Natural killer cell (primary cell): ENCODE data around the gene CTNNAL1. TPM values are rescaled to one million over a fixed set of nuclear protein-coding genes. Genes with fewer than 3 reads are reported as not detected.

Source experiments
- ATAC-seq, 3 donors: fragments of 150-1000 bp in 2 of 3; fragments of 200-7000 bp in 1 of 3; cut with Tn5 transposase; 1 replicate in 1 of 3; 2 replicates in 2 of 3; pipeline ENCODE4 v1.10.0; 2021; ENCODE audit warnings: mild to moderate bottlenecking in 2 of 3, moderate library complexity in 2 of 3
- DNase-seq, 2 donors: peaks; one replicate each; pipeline versions ENCODE4 v3.0.0 to v3.0.0-alpha.2; 2013 to 2021; ENCODE audit warnings: mixed read lengths in 1 of 2
- H3K27ac ChIP-seq: one replicate; pipeline ENCODE4 v1.5.1; 2013; ENCODE audit warnings: mild to moderate bottlenecking, low read length
- H3K27me3 ChIP-seq: one replicate; pipeline ENCODE4 v1.6.1; 2013; ENCODE audit warnings: low read length; ENCODE audit not compliant: control insufficient read depth, insufficient read depth
- H3K36me3 ChIP-seq: one replicate; pipeline ENCODE4 v1.6.1; 2013; ENCODE audit warnings: low read length; ENCODE audit not compliant: control insufficient read depth, insufficient read depth
- H3K4me1 ChIP-seq: one replicate; pipeline ENCODE4 v1.6.1; 2013; ENCODE audit warnings: low read length; ENCODE audit not compliant: control insufficient read depth, insufficient read depth
- H3K4me3 ChIP-seq: one replicate; pipeline ENCODE4 v1.5.1; 2013; ENCODE audit warnings: low read length
- H3K9me3 ChIP-seq: one replicate; pipeline ENCODE4 v1.6.1; 2013; ENCODE audit warnings: low read length; ENCODE audit not compliant: control insufficient read depth, insufficient read depth
- H3K27ac Mint-ChIP-seq, 2 donors: one replicate each; pipeline ENCODE4 v1.8.0; 2022; ENCODE audit warnings: mild to moderate bottlenecking in 2 of 2, mixed read lengths in 2 of 2, moderate library complexity in 1 of 2
- H3K27me3 Mint-ChIP-seq, 2 donors: one replicate each; pipeline ENCODE4 v1.8.0; 2022; ENCODE audit warnings: low read depth in 2 of 2, mixed read lengths in 2 of 2
- H3K36me3 Mint-ChIP-seq: one replicate; pipeline ENCODE4 v1.8.0; 2022; ENCODE audit warnings: mixed read lengths
- H3K4me1 Mint-ChIP-seq, 2 donors: one replicate each; pipeline ENCODE4 v1.8.0; 2022; ENCODE audit warnings: mixed read lengths in 2 of 2
- H3K4me3 Mint-ChIP-seq: one replicate; pipeline ENCODE4 v1.8.0; 2022; ENCODE audit warnings: mild to moderate bottlenecking, moderate library complexity, mixed read lengths
- H3K9me3 Mint-ChIP-seq, 2 donors: one replicate each; pipeline ENCODE4 v1.8.0; 2022; ENCODE audit warnings: mixed read lengths in 2 of 2
- CTCF ChIP-seq: fragments of 200-600 bp; IDR thresholded peaks from one replicate; pipeline ENCODE4 v1.8.0; 2022; ENCODE audit warnings: antibody characterized with exemption
- WGBS: methylation state at CpG from one replicate; pipeline ENCODE4 v1.1.7; 2013; ENCODE audit warnings: missing lambda C conversion rate; ENCODE audit not compliant: insufficient coverage; 5-methylcytosine and 5-hydroxymethylcytosine counted together
- intact Hi-C: fragments of 100-400 bp; cut with micrococcal nuclease; formaldehyde crosslinking; loops from one replicate; pipeline ENCODE4 v1.14.2; 2022
- total RNA-seq, 4 donors: library from RNA; stranded (reverse); fragments of 120-200 nt in 1 of 4; gene quantifications; one replicate each; pipeline versions ENCODE4 v1.2.3 to v1.2.4, GENCODE V29; 2013 to 2022

CTNNAL1 gene
- total RNA-seq, 3 donors from 2014 or later (not counting 1 experiment from before 2014, with no cell fraction given), result 2.6 to 7.6 (median 2.7) TPM

GRCh38 chr9:109035684-109036423 is 22.6 kb upstream of the CTNNAL1 start:
- no peak overlapping the region for H3K27ac Mint-ChIP-seq
- DNase-seq (no peak), ATAC-seq (no peak)
- Histone ChIP-seq H3K4me3 (no peak overlapping the region), H3K27ac (no peak overlapping the region), H3K4me1 (no peaks in the 10 kb centered on the region), H3K27me3 (no peaks in the 10 kb centered on the region), H3K9me3 (no peaks in the 10 kb centered on the region), H3K36me3 (peaks cover 34% of the 10 kb centered on the region)
- H3K27me3 Mint-ChIP-seq, result no peaks in the 10 kb centered on the region
- H3K4me3 Mint-ChIP-seq, result no peak overlapping the region
- intact Hi-C loops, result no loop called here
- no peak for TF ChIP-seq CTCF
- peaks cover 0 to 8% of the 10 kb centered on the region in 2 donors for H3K4me1 Mint-ChIP-seq
- H3K9me3 Mint-ChIP-seq, result no peaks in the 10 kb centered on the region
- no peaks in the 10 kb centered on the region for H3K36me3 Mint-ChIP-seq
- WGBS, result 100% methylated on average over 1 of the region's 2 CpGs

GRCh38 chr9:109033941-109034700 is 20.8 kb upstream of the CTNNAL1 start:
- Histone ChIP-seq H3K27me3 (no peaks in the 10 kb centered on the region), H3K9me3 (no peaks in the 10 kb centered on the region), H3K4me3 (no peak overlapping the region), H3K4me1 (no peaks in the 10 kb centered on the region), H3K36me3 (peaks cover 34% of the 10 kb centered on the region), H3K27ac (no peak overlapping the region)
- Mint-ChIP-seq H3K4me3 (no peak overlapping the region), H3K4me1 (peaks cover 0 to 1% of the 10 kb centered on the region in 2 donors), H3K9me3 (no peaks in the 10 kb centered on the region), H3K36me3 (no peaks in the 10 kb centered on the region), H3K27me3 (no peaks in the 10 kb centered on the region), H3K27ac (no peak overlapping the region)
- no peak for DNase-seq
- intact Hi-C loops, result no loop called here
- TF ChIP-seq CTCF, result no peak
- whole genome bisulfite sequencing, result 99% methylated on average over 6 of the region's 6 CpGs
- ATAC-seq, result no peak

- H3K27me3 Mint-ChIP-seq, result no peaks in the 10 kb centered on the region
- H3K36me3 Mint-ChIP-seq, result no peaks in the 10 kb centered on the region
- H3K36me3 ChIP-seq, result peaks cover 30% of the 10 kb centered on the region
- H3K27ac Mint-ChIP-seq, result no peak overlapping the region
- no peak for DNase-seq
- H3K4me1 ChIP-seq, result no peaks in the 10 kb centered on the region
- no peak for TF ChIP-seq CTCF
- H3K4me1 Mint-ChIP-seq, result no peaks in the 10 kb centered on the region
- no peak for ATAC-seq
- H3K4me3 Mint-ChIP-seq, result no peak overlapping the region
- no peaks in the 10 kb centered on the region for H3K9me3 Mint-ChIP-seq
- intact Hi-C loops, result no loop called here
- whole genome bisulfite sequencing, result 100% methylated on average over 2 of the region's 3 CpGs
- no peaks in the 10 kb centered on the region for H3K27me3 ChIP-seq
- H3K27ac ChIP-seq, result no peak overlapping the region
- no peaks in the 10 kb centered on the region for H3K9me3 ChIP-seq
- H3K4me3 ChIP-seq, result no peak overlapping the region
Measured at GRCh38 chr9:109031241-109031640, 17.9 kb upstream of the CTNNAL1 start.
